H1 (cell line): Measurements from ENCODE around the gene GLO1. TPM values are rescaled to one million over a fixed set of nuclear protein-coding genes. Genes with fewer than 3 reads are reported as not detected.

Source experiments
- ASH2L ChIP-seq: fragments of 200-600, 300-600 bp; sonication (generic); IDR thresholded peaks from one replicate; pipeline ENCODE4 v1.7.1; 2017; ENCODE audit warnings: low read length
- BRCA1 ChIP-seq: IDR thresholded peaks from 2 replicates; pipeline ENCODE4 v1.6.1; 2012; ENCODE audit warnings: low read depth, low read length, improper control_type of control experiment
- FOSL1 ChIP-seq: IDR thresholded peaks from 2 replicates; pipeline ENCODE4 v1.6.1; 2011; ENCODE audit warnings: mild to moderate bottlenecking, low read depth, low read length, moderate library complexity; ENCODE audit not compliant: insufficient read depth
- MAFK ChIP-seq: IDR thresholded peaks from 2 replicates; pipeline ENCODE4 v1.6.1; 2012; ENCODE audit warnings: low read depth, mild to moderate bottlenecking, improper control_type of control experiment, low read length
- MAX ChIP-seq: IDR thresholded peaks from 2 replicates; pipeline ENCODE4 v1.6.1; 2012; ENCODE audit warnings: inconsistent platforms
- RAD21 ChIP-seq, 2 experiments: IDR thresholded peaks in 1 of 2; conservative IDR thresholded peaks in 1 of 2; 2 replicates each; pipeline ENCODE4 v1.6.1; 2011; ENCODE audit warnings: low read depth in 2 of 2, low read length in 2 of 2, improper control_type of control experiment in 1 of 2, inconsistent platforms in 1 of 2, mild to moderate bottlenecking in 1 of 2, moderate library complexity in 1 of 2
- USF2 ChIP-seq: IDR thresholded peaks from 2 replicates; pipeline ENCODE4 v1.6.1; 2011; ENCODE audit warnings: low read length, improper control_type of control experiment
- polyA plus RNA-seq, 7 experiments: library from polyadenylated mRNA; depleted of rRNA in 3 of 7; stranded (reverse) in 5 of 7; unstranded in 2 of 7; fragments of >200 nt in 5 of 7; fragments of 200-250 nt in 2 of 7; gene quantifications; 1 replicate in 5 of 7; 2 replicates in 1 of 7; 4 replicates in 1 of 7; pipeline versions ENCODE4 v1.2.1 to v1.2.3, GENCODE V29; 2011 to 2013; ENCODE audit warnings: missing spikeins in 2 of 7, mixed read lengths in 2 of 7
- total RNA-seq: library from RNA; stranded (reverse); fragmentation: NEBNext Ultra II Directional; extraction: Animal tissue kit (Norgen Biotek cat#: 25700); gene quantifications from 2 replicates; pipeline ENCODE4 v1.2.1, GENCODE V29; 2021
- TF ChIP-seq, protein P1 (sequence below): fragments of 300-600 bp; sonication (generic); IDR thresholded peaks from 2 replicates; pipeline ENCODE4 v1.7.1; 2012; ENCODE audit warnings: low read length, moderate library complexity, mild to moderate bottlenecking, inconsistent platforms; ENCODE audit not compliant: insufficient replicate concordance

The GLO1 gene
- total and polyA plus RNA-seq, 2 of the 8 experiments (the other 6 are each of a cell fraction or from before 2014, with no cell fraction given), result 104 to 170 TPM

GRCh38 chr6:38648629-38649028 is 54.3 kb downstream of the GLO1 start (continued):
- TF ChIP-seq, protein P1, sequence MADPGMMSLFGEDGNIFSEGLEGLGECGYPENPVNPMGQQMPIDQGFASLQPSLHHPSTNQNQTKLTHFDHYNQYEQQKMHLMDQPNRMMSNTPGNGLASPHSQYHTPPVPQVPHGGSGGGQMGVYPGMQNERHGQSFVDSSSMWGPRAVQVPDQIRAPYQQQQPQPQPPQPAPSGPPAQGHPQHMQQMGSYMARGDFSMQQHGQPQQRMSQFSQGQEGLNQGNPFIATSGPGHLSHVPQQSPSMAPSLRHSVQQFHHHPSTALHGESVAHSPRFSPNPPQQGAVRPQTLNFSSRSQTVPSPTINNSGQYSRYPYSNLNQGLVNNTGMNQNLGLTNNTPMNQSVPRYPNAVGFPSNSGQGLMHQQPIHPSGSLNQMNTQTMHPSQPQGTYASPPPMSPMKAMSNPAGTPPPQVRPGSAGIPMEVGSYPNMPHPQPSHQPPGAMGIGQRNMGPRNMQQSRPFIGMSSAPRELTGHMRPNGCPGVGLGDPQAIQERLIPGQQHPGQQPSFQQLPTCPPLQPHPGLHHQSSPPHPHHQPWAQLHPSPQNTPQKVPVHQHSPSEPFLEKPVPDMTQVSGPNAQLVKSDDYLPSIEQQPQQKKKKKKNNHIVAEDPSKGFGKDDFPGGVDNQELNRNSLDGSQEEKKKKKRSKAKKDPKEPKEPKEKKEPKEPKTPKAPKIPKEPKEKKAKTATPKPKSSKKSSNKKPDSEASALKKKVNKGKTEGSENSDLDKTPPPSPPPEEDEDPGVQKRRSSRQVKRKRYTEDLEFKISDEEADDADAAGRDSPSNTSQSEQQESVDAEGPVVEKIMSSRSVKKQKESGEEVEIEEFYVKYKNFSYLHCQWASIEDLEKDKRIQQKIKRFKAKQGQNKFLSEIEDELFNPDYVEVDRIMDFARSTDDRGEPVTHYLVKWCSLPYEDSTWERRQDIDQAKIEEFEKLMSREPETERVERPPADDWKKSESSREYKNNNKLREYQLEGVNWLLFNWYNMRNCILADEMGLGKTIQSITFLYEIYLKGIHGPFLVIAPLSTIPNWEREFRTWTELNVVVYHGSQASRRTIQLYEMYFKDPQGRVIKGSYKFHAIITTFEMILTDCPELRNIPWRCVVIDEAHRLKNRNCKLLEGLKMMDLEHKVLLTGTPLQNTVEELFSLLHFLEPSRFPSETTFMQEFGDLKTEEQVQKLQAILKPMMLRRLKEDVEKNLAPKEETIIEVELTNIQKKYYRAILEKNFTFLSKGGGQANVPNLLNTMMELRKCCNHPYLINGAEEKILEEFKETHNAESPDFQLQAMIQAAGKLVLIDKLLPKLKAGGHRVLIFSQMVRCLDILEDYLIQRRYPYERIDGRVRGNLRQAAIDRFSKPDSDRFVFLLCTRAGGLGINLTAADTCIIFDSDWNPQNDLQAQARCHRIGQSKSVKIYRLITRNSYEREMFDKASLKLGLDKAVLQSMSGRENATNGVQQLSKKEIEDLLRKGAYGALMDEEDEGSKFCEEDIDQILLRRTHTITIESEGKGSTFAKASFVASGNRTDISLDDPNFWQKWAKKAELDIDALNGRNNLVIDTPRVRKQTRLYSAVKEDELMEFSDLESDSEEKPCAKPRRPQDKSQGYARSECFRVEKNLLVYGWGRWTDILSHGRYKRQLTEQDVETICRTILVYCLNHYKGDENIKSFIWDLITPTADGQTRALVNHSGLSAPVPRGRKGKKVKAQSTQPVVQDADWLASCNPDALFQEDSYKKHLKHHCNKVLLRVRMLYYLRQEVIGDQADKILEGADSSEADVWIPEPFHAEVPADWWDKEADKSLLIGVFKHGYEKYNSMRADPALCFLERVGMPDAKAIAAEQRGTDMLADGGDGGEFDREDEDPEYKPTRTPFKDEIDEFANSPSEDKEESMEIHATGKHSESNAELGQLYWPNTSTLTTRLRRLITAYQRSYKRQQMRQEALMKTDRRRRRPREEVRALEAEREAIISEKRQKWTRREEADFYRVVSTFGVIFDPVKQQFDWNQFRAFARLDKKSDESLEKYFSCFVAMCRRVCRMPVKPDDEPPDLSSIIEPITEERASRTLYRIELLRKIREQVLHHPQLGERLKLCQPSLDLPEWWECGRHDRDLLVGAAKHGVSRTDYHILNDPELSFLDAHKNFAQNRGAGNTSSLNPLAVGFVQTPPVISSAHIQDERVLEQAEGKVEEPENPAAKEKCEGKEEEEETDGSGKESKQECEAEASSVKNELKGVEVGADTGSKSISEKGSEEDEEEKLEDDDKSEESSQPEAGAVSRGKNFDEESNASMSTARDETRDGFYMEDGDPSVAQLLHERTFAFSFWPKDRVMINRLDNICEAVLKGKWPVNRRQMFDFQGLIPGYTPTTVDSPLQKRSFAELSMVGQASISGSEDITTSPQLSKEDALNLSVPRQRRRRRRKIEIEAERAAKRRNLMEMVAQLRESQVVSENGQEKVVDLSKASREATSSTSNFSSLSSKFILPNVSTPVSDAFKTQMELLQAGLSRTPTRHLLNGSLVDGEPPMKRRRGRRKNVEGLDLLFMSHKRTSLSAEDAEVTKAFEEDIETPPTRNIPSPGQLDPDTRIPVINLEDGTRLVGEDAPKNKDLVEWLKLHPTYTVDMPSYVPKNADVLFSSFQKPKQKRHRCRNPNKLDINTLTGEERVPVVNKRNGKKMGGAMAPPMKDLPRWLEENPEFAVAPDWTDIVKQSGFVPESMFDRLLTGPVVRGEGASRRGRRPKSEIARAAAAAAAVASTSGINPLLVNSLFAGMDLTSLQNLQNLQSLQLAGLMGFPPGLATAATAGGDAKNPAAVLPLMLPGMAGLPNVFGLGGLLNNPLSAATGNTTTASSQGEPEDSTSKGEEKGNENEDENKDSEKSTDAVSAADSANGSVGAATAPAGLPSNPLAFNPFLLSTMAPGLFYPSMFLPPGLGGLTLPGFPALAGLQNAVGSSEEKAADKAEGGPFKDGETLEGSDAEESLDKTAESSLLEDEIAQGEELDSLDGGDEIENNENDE, result no peak
- TF ChIP-seq MAX, result no peak
- no peak for TF ChIP-seq ASH2L
- no peak for TF ChIP-seq USF2
- TF ChIP-seq FOSL1, result no peak
- no peak for TF ChIP-seq BRCA1
- no peak for TF ChIP-seq RAD21 (IDR thresholded peaks at IDR 0.05 in 1 of 2, conservative IDR thresholded peaks at IDR 0.05 in 1 of 2; ENCODE audit: low read depth in 2 of 2, low read length in 2 of 2)
- no peak for TF ChIP-seq MAFK
